Breast epithelium (tissue), 3 donors: ENCODE results near the gene DSC3.

Experiments used
- POLR2A ChIP-seq: fragments of 450-650 bp; IDR thresholded peaks from one replicate; pipeline ENCODE4 v1.6.1; 2016; ENCODE audit warnings: antibody characterized with exemption, mild to moderate bottlenecking, moderate library complexity
- POLR2AphosphoS5 ChIP-seq, 3 donors: sonication (generic); formaldehyde crosslinking; IDR thresholded peaks; one replicate each; pipeline ENCODE4 v1.6.1; 2017; ENCODE audit warnings: antibody characterized with exemption in 3 of 3
- TF ChIP-seq, protein P1 (sequence below), 3 donors: fragments of 450-650 bp; IDR thresholded peaks; one replicate each; pipeline ENCODE4 v1.5.1; 2016 to 2017; ENCODE audit warnings: antibody characterized with exemption in 3 of 3, mild to moderate bottlenecking in 3 of 3, moderate library complexity in 3 of 3

DNA sequence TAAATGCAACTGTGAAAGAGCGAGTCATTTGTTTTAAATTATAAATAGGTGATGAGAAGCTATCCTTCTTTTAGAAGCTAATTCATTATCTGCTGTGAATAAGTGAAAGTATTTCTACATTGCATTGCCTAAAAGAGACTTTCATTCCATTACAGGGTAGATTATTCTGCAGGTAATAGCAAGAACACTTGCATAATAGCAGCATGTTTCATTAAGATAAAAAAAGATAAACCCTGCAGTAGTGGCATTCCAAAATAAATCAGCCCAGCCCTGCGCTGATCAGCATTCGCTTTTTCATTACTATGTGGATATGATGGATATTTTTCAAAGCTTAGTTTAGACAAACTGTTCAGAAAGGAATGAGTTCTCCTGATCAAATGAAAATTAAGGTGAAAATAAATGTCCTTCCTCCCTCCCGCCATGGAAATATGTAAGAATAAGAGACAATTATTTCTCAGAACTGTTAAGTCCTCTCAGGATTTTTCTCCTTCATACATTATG, 72.8 kb downstream of the DSC3 start:
- TF ChIP-seq POLR2AphosphoS5 (IDR thresholded peaks at IDR 0.05) (no peak), POLR2A (no peak)
- TF ChIP-seq, protein P1, sequence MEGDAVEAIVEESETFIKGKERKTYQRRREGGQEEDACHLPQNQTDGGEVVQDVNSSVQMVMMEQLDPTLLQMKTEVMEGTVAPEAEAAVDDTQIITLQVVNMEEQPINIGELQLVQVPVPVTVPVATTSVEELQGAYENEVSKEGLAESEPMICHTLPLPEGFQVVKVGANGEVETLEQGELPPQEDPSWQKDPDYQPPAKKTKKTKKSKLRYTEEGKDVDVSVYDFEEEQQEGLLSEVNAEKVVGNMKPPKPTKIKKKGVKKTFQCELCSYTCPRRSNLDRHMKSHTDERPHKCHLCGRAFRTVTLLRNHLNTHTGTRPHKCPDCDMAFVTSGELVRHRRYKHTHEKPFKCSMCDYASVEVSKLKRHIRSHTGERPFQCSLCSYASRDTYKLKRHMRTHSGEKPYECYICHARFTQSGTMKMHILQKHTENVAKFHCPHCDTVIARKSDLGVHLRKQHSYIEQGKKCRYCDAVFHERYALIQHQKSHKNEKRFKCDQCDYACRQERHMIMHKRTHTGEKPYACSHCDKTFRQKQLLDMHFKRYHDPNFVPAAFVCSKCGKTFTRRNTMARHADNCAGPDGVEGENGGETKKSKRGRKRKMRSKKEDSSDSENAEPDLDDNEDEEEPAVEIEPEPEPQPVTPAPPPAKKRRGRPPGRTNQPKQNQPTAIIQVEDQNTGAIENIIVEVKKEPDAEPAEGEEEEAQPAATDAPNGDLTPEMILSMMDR (IDR thresholded peaks at IDR 0.05), result no peak
